ENCODE measurements around the gene USP48. TPM values are rescaled to one million over a fixed set of nuclear protein-coding genes. Genes with fewer than 3 reads are reported as not detected.

USP48 gene
- total RNA-seq, 3 donors from 2014 or later, result 56.0 to 86.9 (median 74.7) TPM

GRCh38 chr1:21751281-21751680 is 31.7 kb downstream of the USP48 start:
- DNase-seq (ENCODE audit: low spot score in 2 of 2), result no peak
- no peak for TF ChIP-seq POLR2A (IDR thresholded peaks at IDR 0.05)
- TF ChIP-seq CTCF (IDR thresholded peaks at IDR 0.05), result no peak
- TF ChIP-seq POLR2AphosphoS5 (IDR thresholded peaks at IDR 0.05), result no peak
- Histone ChIP-seq H3K27ac (no peak overlapping the region), H3K4me3 (no peak overlapping the region), H3K36me3 (peaks cover 8% of the 10 kb centered on the region), H3K4me1 (no peaks in the 10 kb centered on the region), H3K9me3 (no peaks in the 10 kb centered on the region), H3K27me3 (no peaks in the 10 kb centered on the region)
- intact Hi-C loops (cut with DNase I; ENCODE audit: low total_unique reads), result no loop called here

DNA sequence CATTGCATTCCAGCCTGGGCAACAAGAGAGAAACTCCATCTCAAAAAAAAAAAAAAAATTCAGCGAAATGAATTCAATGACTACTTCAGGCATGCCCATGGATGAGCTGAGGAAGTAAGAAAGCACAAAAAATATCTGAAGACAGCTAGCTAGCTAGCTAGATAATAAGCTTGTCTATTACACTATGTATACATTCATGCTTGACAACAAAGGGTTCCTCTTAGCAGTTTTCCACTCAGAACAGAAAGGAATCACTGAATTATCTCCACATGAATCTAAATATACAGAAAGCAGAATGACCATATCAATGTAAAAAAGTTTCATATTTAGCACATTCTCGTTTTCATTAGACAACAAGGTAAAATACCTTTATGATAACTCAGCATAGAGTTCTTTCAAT is 32.1 kb downstream of the USP48 start:
- Histone ChIP-seq H3K4me1 (no peaks in the 10 kb centered on the region), H3K36me3 (peaks cover 8% of the 10 kb centered on the region), H3K4me3 (no peak overlapping the region), H3K27me3 (no peaks in the 10 kb centered on the region), H3K27ac (no peak overlapping the region), H3K9me3 (no peaks in the 10 kb centered on the region)
- DNase-seq (ENCODE audit: low spot score in 2 of 2), result no peak
- intact Hi-C loops (cut with DNase I; ENCODE audit: low total_unique reads), result no loop called here
- no peak for TF ChIP-seq CTCF (IDR thresholded peaks at IDR 0.05)
- TF ChIP-seq POLR2AphosphoS5 (IDR thresholded peaks at IDR 0.05), result no peak
- TF ChIP-seq POLR2A (IDR thresholded peaks at IDR 0.05), result no peak

GRCh38 chr1:21749859-21750468 is 33.0 kb downstream of the USP48 start:
- TF ChIP-seq POLR2AphosphoS5 (IDR thresholded peaks at IDR 0.05) (no peak), CTCF (IDR thresholded peaks at IDR 0.05) (no peak), POLR2A (IDR thresholded peaks at IDR 0.05) (no peak)
- intact Hi-C loops (cut with DNase I; ENCODE audit: low total_unique reads), result no loop called here
- no peak for DNase-seq (ENCODE audit: low spot score in 2 of 2)

DNA sequence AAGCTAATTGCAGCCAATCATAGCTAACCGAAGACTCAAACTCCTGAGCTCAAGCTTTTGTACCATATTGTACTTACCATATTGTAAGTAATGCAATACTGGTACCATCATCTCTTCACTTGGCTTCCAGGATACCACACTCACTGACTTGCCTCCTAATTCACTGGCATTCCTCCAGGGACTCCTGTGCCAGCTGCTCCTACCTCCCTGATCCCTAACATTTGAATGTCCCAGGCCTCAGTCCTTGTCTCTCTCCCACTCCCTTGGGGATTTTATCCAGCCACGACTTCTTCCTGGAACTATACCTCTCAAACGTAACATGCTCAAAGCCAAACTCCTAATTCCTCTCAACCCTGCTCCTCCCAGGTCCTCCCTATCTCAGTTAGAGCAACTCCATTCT is 33.8 kb downstream of the USP48 start:
- intact Hi-C loops (cut with DNase I; ENCODE audit: low total_unique reads), result no loop called here
- no peaks in the 10 kb centered on the region for H3K36me3 ChIP-seq
- TF ChIP-seq POLR2AphosphoS5 (IDR thresholded peaks at IDR 0.05), result no peak
- no peak for TF ChIP-seq POLR2A (IDR thresholded peaks at IDR 0.05)
- no peak for TF ChIP-seq CTCF (IDR thresholded peaks at IDR 0.05)

More at GRCh38 chr1:21749859-21750468, 33.0 kb downstream of the USP48 start:
- no peak overlapping the region for H3K27ac ChIP-seq
- peaks cover 6% of the 10 kb centered on the region for H3K36me3 ChIP-seq
- H3K4me1 ChIP-seq, result no peaks in the 10 kb centered on the region
- H3K9me3 ChIP-seq, result no peaks in the 10 kb centered on the region
- H3K27me3 ChIP-seq, result no peaks in the 10 kb centered on the region
- no peak overlapping the region for H3K4me3 ChIP-seq

GRCh38 chr1:21743476-21743875 is 39.5 kb downstream of the USP48 start:
- no peaks in the 10 kb centered on the region for H3K27me3 ChIP-seq
- no peaks in the 10 kb centered on the region for H3K4me1 ChIP-seq
- H3K27ac ChIP-seq, result no peak overlapping the region
- no peaks in the 10 kb centered on the region for H3K9me3 ChIP-seq
- H3K4me3 ChIP-seq, result no peak overlapping the region
- H3K36me3 ChIP-seq, result no peaks in the 10 kb centered on the region
- no peak for TF ChIP-seq CTCF (IDR thresholded peaks at IDR 0.05)
- no peak for TF ChIP-seq POLR2AphosphoS5 (IDR thresholded peaks at IDR 0.05)
- no peak for TF ChIP-seq POLR2A (IDR thresholded peaks at IDR 0.05)
- intact Hi-C loops (cut with DNase I; ENCODE audit: low total_unique reads), result no loop called here
- DNase-seq (ENCODE audit: low spot score in 2 of 2), result no peak

More for the DNA sequence above, 33.8 kb downstream of the USP48 start:
- Histone ChIP-seq H3K4me1 (no peaks in the 10 kb centered on the region), H3K27ac (no peak overlapping the region), H3K9me3 (no peaks in the 10 kb centered on the region), H3K4me3 (no peak overlapping the region), H3K27me3 (no peaks in the 10 kb centered on the region)
- DNase-seq (ENCODE audit: low spot score in 2 of 2), result no peak

Data from breast epithelium (tissue), 4 donors.